ENCODE data around the gene KRTAP5-6. TPM values are rescaled to one million over a fixed set of nuclear protein-coding genes. Genes with fewer than 3 reads are reported as not detected.

The KRTAP5-6 gene
- total and polyA plus RNA-seq, 12 donors, result not detected

DNA sequence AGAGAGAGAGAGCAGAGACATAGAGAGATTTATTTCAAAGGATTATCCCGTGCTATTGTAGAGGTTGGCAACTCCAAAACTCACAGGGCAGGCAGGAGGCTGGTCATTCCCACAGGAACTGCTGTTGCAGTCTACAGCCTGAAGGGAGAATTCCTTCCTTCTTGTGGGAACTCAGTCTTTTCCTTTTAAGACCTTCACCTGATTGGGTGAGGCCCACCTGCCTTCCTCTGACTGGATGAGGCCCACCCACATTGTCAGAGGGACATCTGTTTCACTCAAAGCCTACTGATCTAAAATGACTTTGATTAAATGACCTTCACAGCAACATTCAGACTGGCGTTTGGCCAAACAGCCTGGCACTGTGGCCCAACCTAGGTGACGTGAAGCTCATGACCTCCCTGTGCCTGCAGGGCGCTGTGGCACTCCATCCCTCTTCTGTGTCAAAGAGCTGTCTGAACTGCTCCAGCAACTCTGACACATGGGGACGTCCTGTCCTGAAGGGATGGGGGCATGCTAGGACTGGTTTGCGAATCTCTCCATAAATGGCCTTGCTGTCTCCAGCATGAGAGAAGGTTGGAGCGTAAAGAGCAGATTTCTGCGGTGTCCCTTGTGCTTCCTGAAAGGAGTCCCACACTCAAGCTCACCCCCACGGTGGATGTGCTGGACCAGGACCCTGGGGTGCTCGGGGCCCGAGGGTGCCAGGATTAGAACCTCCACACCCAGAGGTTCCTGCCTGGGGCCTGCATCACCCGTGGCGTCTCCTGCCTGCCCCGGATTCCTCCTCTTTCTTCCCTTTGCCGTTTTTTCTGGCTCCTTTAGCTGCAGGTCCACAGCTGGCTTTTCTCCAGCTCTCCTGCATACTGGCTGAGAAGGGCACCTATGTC, 46.7 kb upstream of the KRTAP5-6 start:
- Histone ChIP-seq H3K27me3 (peaks cover 0 to 20% (median 5%) of the 10 kb centered on the region in 7 donors), H3K9me3 (no peaks in the 10 kb centered on the region), H3K4me1 (peaks cover 0 to 6% (median 4%) of the 10 kb centered on the region in 9 donors), H3K27ac (no peak overlapping the region), H3K36me3 (no peaks in the 10 kb centered on the region), H3K4me3 (no peak overlapping the region)
- no peak for TF ChIP-seq CTCF (IDR thresholded peaks at IDR 0.05)
- DNase-seq (no peak), ATAC-seq (no peak)
- WGBS, 2 donors, result 80 to 83% methylated on average over 15 of the region's 15 CpGs
- intact Hi-C loops (cut with DNase I), result loop anchor here in 8 of 10 donors (5.0 to 10.0 kb wide), 5 partner anchors 42 to 507 kb away; partner anchors contain the start of gene SYT8 (in 4 of the 8)

- DNase-seq (no peak), ATAC-seq (no peak)
- H3K27ac ChIP-seq, result no peak overlapping the region
- H3K27me3 ChIP-seq, result peaks cover 0 to 25% (median 8%) of the 10 kb centered on the region in 7 donors
- intact Hi-C loops (cut with DNase I), result loop anchor here in 8 of 10 donors (5.0 to 10.0 kb wide), 5 partner anchors 41 to 506 kb away; partner anchors contain the start of gene SYT8 (in 4 of the 8)
- no peaks in the 10 kb centered on the region for H3K36me3 ChIP-seq
- H3K4me1 ChIP-seq, result peaks cover 0 to 6% (median 4%) of the 10 kb centered on the region in 9 donors
- no peak for TF ChIP-seq CTCF (IDR thresholded peaks at IDR 0.05)
- no peak overlapping the region for H3K4me3 ChIP-seq
- WGBS, 2 donors, result 71 to 73% methylated on average over 5 of the region's 5 CpGs
- H3K9me3 ChIP-seq, result no peaks in the 10 kb centered on the region
These were observed 46.1 kb upstream of the KRTAP5-6 start for GRCh38 chr11:1650918-1651262.

DNA sequence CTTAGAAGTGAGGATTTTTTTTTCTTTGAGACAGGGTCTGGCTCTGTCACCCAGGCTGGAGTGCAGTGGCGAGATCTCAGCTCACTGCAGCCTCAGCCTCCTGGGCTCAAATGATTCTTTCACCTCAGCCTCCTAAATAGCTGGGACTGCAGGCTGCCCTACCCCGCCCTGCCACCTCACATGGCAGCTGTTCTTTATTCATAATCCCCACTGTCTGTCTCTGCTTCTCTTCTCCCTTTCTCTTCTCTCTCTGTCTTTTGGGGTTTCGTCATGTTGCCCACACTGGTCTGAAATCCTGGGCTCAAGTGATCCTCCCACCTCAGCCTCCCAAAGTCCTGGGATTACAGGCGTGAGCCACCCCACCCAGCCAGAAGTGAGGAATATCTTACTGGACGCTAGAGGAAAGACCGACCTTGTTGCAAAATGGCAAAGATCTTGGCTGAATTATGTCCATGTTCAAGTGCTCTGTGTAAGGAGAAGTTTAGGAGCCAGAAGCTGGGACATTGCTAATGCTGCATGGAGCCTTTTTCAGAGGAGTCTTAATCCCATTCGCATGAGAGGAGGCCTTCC, 45.5 kb upstream of the KRTAP5-6 start:
- TF ChIP-seq CTCF (IDR thresholded peaks at IDR 0.05), result no peak
- intact Hi-C loops (cut with DNase I), result loop anchor here in 8 of 10 donors (5.0 to 10.0 kb wide), 5 partner anchors 41 to 506 kb away; partner anchors contain the start of gene SYT8 (in 4 of the 8)
- DNase-seq, result no peak

GRCh38 chr11:1652026-1652425, 45.0 kb upstream of the KRTAP5-6 start:
- Histone ChIP-seq H3K27me3 (peaks cover 0 to 31% (median 11%) of the 10 kb centered on the region in 7 donors), H3K27ac (no peak overlapping the region), H3K36me3 (no peaks in the 10 kb centered on the region), H3K9me3 (no peaks in the 10 kb centered on the region), H3K4me1 (peaks cover 0 to 6% (median 4%) of the 10 kb centered on the region in 9 donors), H3K4me3 (no peak overlapping the region)
- intact Hi-C loops (cut with DNase I), result loop anchor here in 9 of 10 donors (1.0 to 10.0 kb wide), 8 partner anchors 40 to 505 kb away; partner anchors contain the start of gene SYT8 (in 4 of the 9)
- WGBS, 2 donors, result 81 to 84% methylated on average over 19 of the region's 19 CpGs
- no peak for ATAC-seq
- no peak for TF ChIP-seq CTCF (IDR thresholded peaks at IDR 0.05)
- DNase-seq, result no peak

More for the DNA sequence above, 45.5 kb upstream of the KRTAP5-6 start:
- H3K36me3 ChIP-seq, result no peaks in the 10 kb centered on the region
- no peak overlapping the region for H3K27ac ChIP-seq
- H3K4me3 ChIP-seq, result no peak overlapping the region
- 92 to 93% methylated on average over 7 of the region's 7 CpGs for WGBS, 2 donors
- H3K9me3 ChIP-seq, result no peaks in the 10 kb centered on the region
- peaks cover 0 to 6% (median 4%) of the 10 kb centered on the region in 9 donors for H3K4me1 ChIP-seq
- peaks cover 0 to 31% (median 11%) of the 10 kb centered on the region in 7 donors for H3K27me3 ChIP-seq
- no peak for ATAC-seq
